ENCODE results near the gene FAM120B.

- no peak for TF ChIP-seq RARB (CRISPR knock-in tag; IDR thresholded peaks at IDR 0.05)
- TF ChIP-seq ESRRG (CRISPR knock-in tag; IDR thresholded peaks at IDR 0.05) = no peak
- TF ChIP-seq GLIS3 (CRISPR knock-in tag; IDR thresholded peaks at IDR 0.05) = no peak
- no peak for TF ChIP-seq ZFP30 (CRISPR knock-in tag; IDR thresholded peaks at IDR 0.05)
These were observed 115.4 kb downstream of the FAM120B start for GRCh38 chr6:170421921-170422320.
